GM19238 (cell line): ENCODE results near the gene PPP1R14D.
A peak's percentile ranks its signal among the peaks of the same experiment; 100 is the strongest.

Experiments
- DNase-seq: peaks from one replicate; pipeline ENCODE4 v3.0.0; 2011; ENCODE audit warnings: low spot score; ENCODE audit not compliant: insufficient read length

The PPP1R14D gene

GRCh38 chr15:40787344-40787841, 41.1 kb downstream of the PPP1R14D start:
- DNase-seq, result no peak

DNA sequence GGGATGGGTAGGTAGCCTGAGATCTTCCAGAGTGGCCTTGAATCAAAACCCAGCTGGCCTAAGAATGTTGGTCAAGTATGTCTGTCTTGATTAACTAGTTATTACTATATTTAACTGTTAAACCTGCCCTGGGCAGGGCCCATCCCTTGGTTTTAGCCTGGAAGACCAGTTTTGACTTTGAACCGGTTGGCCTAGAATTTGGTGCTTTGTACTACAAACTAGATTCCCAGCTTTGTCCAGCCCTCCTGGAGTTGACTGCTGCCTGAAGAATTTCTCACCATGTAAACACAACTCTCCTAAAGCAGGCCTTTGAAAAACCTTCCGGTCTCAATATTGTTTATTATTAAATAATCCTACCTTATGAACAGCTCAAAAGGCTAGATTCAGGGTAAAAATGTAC, 42.7 kb downstream of the PPP1R14D start:
- no peak for DNase-seq

DNA sequence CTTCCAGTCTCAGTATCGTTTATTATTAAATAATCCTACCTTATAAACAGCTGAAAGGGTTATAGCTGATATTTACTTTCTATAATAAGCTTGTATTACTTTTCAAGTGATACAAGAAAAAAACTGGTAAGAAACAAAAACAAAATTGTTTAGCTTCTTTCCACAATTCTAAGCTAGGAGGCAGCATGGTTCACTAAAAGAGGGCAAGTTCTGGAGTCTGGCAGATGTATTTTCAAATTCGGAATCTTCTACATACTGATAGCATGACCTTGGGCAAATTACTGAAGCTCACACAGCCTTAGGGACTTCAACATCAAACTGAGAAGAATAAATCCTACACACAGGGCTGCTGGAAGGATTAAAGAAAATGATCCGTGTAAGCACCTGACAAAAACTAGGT, 43.3 kb downstream of the PPP1R14D start:
- no peak for DNase-seq

GRCh38 chr15:40782609-40783227, 45.8 kb downstream of the PPP1R14D start:
- peak; percentile 57 for DNase-seq

GRCh38 chr15:40776537-40777141, 51.9 kb downstream of the PPP1R14D start:
- DNase-seq, result no peak

GRCh38 chr15:40775740-40776536, 52.6 kb downstream of the PPP1R14D start:
- DNase-seq, result no peak

- no peak for DNase-seq
Observed at GRCh38 chr15:40775007-40775406, 53.5 kb downstream of the PPP1R14D start.

- DNase-seq, result no peak
Observed at GRCh38 chr15:40773902-40774301, 54.6 kb downstream of the PPP1R14D start.

DNA sequence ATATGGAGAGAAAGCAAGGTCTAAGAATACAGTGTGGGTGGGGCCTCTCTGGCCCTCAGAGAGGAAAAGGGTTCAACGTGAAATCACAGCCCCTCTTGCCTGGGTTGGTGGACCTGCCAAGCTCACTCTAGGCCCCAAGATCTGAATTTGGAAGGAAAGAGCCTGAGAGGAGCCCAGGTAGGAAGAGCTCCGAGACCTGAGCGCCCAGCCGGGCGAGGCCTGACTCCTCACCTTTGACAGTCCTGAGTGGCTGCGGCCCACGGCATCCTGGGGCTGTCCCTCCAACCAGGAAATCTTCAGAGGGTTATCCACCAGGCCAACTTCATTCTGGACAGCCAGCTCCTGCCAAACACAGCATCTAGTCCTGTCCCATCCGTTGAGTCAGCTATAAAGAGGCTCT, 55.0 kb downstream of the PPP1R14D start:
- no peak for DNase-seq

DNA sequence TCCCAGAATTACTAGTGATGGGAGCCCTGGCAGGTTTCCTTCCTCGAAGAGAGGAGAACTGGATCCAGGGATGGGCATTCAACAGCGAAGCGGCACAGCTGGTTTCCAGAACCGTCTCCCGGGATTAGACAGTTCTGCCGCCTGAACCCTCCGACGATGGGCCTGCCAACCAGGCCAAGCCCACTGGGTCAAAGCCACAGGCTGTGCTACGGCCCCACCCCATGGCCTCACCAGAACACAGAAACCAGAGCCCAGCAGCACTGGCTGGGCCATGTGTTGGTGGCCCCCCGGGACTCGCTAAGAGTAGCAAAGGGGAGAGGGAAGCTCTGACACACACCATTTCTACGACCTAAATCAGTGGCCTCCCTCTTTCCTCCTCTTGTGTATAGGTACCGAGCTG, 56.5 kb downstream of the PPP1R14D start:
- no peak for DNase-seq

GRCh38 chr15:40771242-40771641, 57.3 kb downstream of the PPP1R14D start:
- DNase-seq, result no peak

DNA sequence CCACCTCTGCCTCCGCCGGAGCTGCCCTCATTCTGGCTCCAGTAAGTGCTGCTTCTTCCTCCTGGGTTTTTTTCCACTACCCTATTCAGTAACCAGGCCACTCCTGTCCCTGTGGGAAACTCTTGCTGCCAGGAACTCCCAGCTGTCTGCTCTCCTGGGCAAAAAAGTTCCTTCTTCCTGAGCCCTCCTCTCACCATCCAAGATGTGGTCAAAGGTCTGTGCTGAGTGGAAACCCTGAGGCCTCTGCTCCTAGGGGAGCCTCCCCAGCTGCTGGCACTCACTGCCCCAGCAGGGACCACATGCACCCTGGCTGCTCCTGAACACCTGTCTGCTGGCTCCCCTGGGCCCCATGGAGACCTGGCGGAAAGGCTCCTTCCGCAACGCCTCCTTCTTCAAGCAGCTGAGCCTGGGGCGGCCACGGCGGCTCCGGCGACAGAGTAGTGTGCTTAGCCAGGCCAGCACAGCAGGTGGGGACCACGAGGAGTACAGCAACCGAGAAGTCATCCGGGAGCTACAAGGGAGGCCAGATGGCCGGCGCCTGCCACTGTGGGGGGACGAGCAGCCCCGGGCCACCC, 58.3 kb downstream of the PPP1R14D start:
- DNase-seq, result no peak

DNA sequence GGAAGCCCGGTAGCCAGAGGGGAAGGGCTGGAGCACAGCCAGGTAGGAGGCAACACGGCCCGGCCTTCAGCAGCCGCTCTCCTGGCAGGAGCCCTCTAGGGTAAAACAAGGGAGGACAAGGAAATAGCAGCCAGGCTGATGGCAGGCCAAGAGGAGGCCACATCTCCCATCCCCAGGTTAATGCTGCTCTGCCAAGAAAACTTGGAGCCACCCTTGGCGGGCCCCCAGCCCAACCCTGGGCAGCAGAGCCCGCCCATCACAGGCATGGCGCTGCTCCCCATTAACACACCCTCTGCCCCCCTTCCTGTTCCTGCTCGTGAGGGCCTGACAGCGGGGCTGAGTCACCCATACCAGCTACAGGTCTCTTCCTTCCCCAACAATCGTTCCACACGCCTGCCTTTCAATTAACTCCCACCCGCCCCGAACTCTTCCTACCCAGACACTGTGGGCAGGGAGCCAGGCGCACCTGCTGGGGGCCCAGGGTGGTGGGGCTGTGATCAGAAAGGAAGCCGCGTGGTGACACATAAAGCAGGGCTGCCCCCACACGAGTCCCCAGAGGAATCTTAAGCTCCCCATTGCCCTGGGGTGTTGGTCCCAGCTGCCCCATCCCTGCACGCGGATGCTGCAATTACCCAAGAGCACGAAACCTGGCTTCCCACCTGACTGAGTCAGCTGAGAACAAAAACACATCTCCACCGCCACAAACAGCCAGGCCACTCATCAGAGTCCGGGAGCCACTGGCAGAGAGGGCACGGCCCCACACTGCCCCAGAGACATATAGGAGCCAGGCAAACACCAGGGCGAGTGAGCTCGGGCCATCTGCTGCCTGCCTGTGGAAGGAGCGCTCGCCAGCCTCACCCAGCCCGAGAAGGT, 59.0 kb downstream of the PPP1R14D start, which contains the start of gene C15orf62:
Gene C15orf62, plus strand, starts transcription at position 707 of the 873 bp plus-strand sequence. CDS start 516 bp downstream, outside the sequence.
- peak; percentile 46 for DNase-seq

DNA sequence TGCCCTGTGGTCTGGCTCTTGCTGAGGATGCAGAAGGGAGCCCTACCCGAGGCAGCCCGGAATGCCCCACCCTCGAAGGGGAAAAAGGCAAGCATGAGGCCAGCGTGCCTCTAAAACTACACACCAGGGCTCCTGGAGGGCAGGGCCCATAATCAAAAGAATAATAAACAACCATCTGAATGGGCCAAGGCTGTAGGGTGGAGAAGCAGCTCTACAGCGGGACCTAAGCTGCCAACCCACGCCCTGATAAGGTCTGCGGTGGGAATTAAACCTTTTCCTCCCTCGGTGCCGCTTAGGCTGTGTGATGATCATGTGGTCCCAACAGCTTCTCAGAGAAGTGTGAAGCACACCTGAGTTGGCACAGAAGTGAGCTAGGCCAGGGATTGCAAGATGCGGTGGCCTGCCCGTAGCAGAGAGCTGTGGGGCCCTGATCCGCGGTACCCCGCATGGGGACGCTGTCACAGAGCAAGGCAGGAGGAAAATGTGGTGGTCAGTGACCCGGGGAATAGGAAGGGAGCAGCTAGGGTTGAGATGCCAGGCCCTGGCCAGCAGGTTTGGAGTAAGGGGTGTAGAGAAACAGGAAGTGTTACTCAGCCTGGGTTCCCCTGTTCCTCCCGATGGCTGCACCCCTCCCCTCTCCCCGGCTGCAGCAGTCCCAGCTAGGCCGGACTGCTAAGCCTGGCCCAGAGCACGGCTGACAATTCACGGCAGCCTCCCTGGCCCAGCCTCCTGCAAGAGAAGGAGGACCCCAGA, 59.8 kb downstream of the PPP1R14D start:
- DNase-seq, result no peak

GRCh38 chr15:40767838-40768500, 60.5 kb downstream of the PPP1R14D start:
- no peak for DNase-seq

- no peak for DNase-seq
Observed at GRCh38 chr15:40766906-40767837, 61.3 kb downstream of the PPP1R14D start.

- no peak for DNase-seq
Observed at GRCh38 chr15:40766194-40766815, 62.2 kb downstream of the PPP1R14D start.
